Prostate gland (tissue), 2 donors: ENCODE results near the gene LURAP1L.

ENCODE experiments used
- POLR2AphosphoS5 ChIP-seq: sonication (generic); formaldehyde crosslinking; IDR thresholded peaks from one replicate; pipeline ENCODE4 v1.6.1; 2017; ENCODE audit warnings: antibody characterized with exemption
- TF ChIP-seq, protein P1 (sequence below), 4 experiments: fragments of 200-600 bp in 2 of 4; fragments of 450-650 bp in 2 of 4; sonication (generic) in 2 of 4; IDR thresholded peaks; 1 replicate in 3 of 4; 2 replicates in 1 of 4; pipeline ENCODE4 v1.5.1; 2016 to 2019; ENCODE audit warnings: antibody characterized with exemption in 4 of 4, mild to moderate bottlenecking in 2 of 4, moderate library complexity in 2 of 4

DNA sequence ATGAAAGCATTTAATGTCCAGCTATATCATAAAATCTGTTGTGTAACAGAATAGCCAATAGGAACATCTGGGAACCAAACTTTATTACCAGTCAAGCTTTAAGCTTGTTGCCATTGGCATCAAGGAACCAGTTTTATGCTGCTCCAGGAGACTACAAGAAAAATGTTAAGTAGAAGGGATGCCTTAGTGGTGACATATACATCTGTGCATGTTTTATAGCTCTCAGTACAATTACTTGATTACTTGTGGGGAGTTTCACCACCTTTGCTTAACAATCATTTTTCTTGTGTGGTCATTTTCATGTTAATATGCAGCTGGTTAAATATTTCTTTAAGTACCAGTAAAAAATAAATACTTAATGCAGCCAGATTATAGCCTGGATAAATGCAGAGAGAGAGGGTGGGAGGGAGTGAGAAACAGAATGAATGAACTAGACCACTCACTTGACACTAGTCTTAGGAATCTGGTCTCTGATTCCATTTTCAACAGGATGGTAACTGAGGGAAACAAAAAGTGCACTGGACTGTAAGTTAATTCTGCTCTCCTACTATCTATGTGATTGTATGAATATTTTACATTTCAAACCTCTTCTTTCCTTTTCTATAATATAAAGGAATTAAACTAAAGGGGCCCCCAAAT, 35.7 kb upstream of the LURAP1L start:
- TF ChIP-seq, protein P1, sequence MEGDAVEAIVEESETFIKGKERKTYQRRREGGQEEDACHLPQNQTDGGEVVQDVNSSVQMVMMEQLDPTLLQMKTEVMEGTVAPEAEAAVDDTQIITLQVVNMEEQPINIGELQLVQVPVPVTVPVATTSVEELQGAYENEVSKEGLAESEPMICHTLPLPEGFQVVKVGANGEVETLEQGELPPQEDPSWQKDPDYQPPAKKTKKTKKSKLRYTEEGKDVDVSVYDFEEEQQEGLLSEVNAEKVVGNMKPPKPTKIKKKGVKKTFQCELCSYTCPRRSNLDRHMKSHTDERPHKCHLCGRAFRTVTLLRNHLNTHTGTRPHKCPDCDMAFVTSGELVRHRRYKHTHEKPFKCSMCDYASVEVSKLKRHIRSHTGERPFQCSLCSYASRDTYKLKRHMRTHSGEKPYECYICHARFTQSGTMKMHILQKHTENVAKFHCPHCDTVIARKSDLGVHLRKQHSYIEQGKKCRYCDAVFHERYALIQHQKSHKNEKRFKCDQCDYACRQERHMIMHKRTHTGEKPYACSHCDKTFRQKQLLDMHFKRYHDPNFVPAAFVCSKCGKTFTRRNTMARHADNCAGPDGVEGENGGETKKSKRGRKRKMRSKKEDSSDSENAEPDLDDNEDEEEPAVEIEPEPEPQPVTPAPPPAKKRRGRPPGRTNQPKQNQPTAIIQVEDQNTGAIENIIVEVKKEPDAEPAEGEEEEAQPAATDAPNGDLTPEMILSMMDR (IDR thresholded peaks at IDR 0.05) = no peak
- TF ChIP-seq POLR2AphosphoS5 = no peak
